ENCODE measurements around the gene CD48. TPM values are rescaled to one million over a fixed set of nuclear protein-coding genes. Genes with fewer than 3 reads are reported as not detected.

CD48 gene
- total RNA-seq, 2 donors from 2014 or later: 0.55 to 1.1 TPM

DNA sequence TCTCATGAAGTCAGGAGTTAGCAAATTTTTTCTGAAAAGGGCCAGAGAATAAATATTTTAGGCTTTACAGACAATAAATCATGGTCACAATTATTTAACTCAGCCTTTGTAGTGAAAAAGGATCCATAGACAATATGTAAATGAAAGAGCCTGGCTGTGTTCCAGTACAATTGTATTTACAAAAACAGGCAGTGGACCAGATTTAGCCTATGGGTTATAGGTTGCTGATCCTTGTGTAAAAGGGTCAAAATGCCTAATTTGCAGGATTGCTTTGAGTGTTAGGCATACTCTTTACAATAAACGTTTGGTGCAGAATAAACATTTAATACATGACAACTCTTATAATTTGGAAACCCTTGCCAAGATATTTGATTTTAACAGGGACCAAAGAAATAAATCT, 33.9 kb upstream of the CD48 start:
- Histone ChIP-seq H3K27me3 (ENCODE audit: control insufficient read depth, insufficient read depth, low read length, poor library complexity, severe bottlenecking) (peaks cover 3% of the 10 kb centered on the region), H3K27ac (ENCODE audit: low read depth, low read length) (no peak overlapping the region), H3K9ac (ENCODE audit: extremely low read depth, low read length, poor library complexity, severe bottlenecking) (no peak overlapping the region), H3K9me3 (ENCODE audit: control insufficient read depth, low read length) (no peaks in the 10 kb centered on the region), H3K36me3 (ENCODE audit: control insufficient read depth, insufficient read depth, low read length) (no peaks in the 10 kb centered on the region), H3K4me3 (ENCODE audit: low read length) (no peak overlapping the region), H3K4me1 (ENCODE audit: control insufficient read depth, insufficient read depth, low read length) (no peaks in the 10 kb centered on the region)
- no peak overlapping the region for H3K27ac Mint-ChIP-seq
- TF ChIP-seq CTCF (conservative IDR thresholded peaks at IDR 0.05): no peak
- no peak overlapping the region for H3K4me3 Mint-ChIP-seq
- H3K27me3 Mint-ChIP-seq (ENCODE audit: insufficient read depth): peaks cover 4% of the 10 kb centered on the region
- H3K4me1 Mint-ChIP-seq: peaks cover 17% of the 10 kb centered on the region
- DNase-seq: no peak
- 88% methylated on average over 1 of the region's 1 CpG; no CpG with 5 or more reads in 1 of the 2 experiments for WGBS, 2 experiments (ENCODE audit: insufficient coverage in 1 of 2, insufficient read length in 1 of 2)
- no peaks in the 10 kb centered on the region for H3K36me3 Mint-ChIP-seq (ENCODE audit: low read depth)
- H3K9me3 Mint-ChIP-seq: no peaks in the 10 kb centered on the region

DNA sequence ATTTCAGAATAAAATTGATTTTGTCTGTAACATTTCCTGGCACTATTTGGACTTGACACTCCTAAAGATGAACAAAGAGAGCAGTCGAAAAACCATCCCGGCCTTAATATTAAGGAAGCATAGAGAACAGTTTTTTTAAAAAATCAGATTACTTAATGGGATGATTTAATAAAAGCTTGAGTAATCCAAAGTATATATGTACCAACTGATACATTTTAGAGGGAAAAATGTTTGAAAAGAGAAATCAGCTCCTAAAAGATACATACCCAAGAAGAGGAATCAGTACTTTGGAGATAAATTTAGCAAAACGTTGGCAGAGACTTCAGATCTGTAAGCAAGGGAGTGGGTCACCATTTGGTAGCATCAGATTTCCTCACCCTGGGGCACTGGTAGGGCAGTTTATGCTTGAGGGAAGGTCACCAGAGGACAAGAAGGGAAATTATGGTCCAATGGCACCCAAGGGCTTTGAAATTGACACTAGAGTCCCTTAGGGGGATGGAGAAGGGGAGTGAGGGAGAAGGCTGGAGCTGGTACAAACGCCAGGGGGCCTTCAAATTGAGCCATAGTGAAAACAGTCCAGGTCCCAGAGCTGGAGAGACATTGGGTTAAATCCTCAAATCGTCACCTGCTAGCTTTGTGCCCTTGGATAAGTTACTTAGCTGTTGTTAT, 33.4 kb upstream of the CD48 start:
- no peaks in the 10 kb centered on the region for H3K27me3 ChIP-seq (ENCODE audit: control insufficient read depth, insufficient read depth, low read length, poor library complexity, severe bottlenecking)
- H3K36me3 ChIP-seq (ENCODE audit: control insufficient read depth, insufficient read depth, low read length): no peaks in the 10 kb centered on the region
- DNase-seq: no peak
- no peak overlapping the region for H3K27ac ChIP-seq (ENCODE audit: low read depth, low read length)
- Mint-ChIP-seq H3K4me1 (peaks cover 17% of the 10 kb centered on the region), H3K27me3 (ENCODE audit: insufficient read depth) (no peaks in the 10 kb centered on the region), H3K27ac (no peak overlapping the region), H3K4me3 (no peak overlapping the region), H3K9me3 (no peaks in the 10 kb centered on the region), H3K36me3 (ENCODE audit: low read depth) (no peaks in the 10 kb centered on the region)
- no peak overlapping the region for H3K4me3 ChIP-seq (ENCODE audit: low read length)
- H3K9me3 ChIP-seq (ENCODE audit: control insufficient read depth, low read length): no peaks in the 10 kb centered on the region
- TF ChIP-seq CTCF (conservative IDR thresholded peaks at IDR 0.05): no peak
- no peak overlapping the region for H3K9ac ChIP-seq (ENCODE audit: extremely low read depth, low read length, poor library complexity, severe bottlenecking)
- H3K4me1 ChIP-seq (ENCODE audit: control insufficient read depth, insufficient read depth, low read length): no peaks in the 10 kb centered on the region
- WGBS, 2 experiments (ENCODE audit: insufficient coverage in 1 of 2, insufficient read length in 1 of 2): 76 to 81% methylated on average over 4 to 5 of the region's 5 CpGs

GRCh38 chr1:160744199-160744851, 32.7 kb upstream of the CD48 start:
- Mint-ChIP-seq H3K4me3 (no peak overlapping the region), H3K4me1 (peaks cover 17% of the 10 kb centered on the region), H3K9me3 (no peaks in the 10 kb centered on the region), H3K36me3 (ENCODE audit: low read depth) (no peaks in the 10 kb centered on the region), H3K27ac (no peak overlapping the region), H3K27me3 (ENCODE audit: insufficient read depth) (no peaks in the 10 kb centered on the region)
- no peak for TF ChIP-seq CTCF (conservative IDR thresholded peaks at IDR 0.05)
- Histone ChIP-seq H3K27ac (ENCODE audit: low read depth, low read length) (no peak overlapping the region), H3K27me3 (ENCODE audit: control insufficient read depth, insufficient read depth, low read length, poor library complexity, severe bottlenecking) (no peaks in the 10 kb centered on the region), H3K9ac (ENCODE audit: extremely low read depth, low read length, poor library complexity, severe bottlenecking) (no peak overlapping the region), H3K36me3 (ENCODE audit: control insufficient read depth, insufficient read depth, low read length) (no peaks in the 10 kb centered on the region), H3K4me1 (ENCODE audit: control insufficient read depth, insufficient read depth, low read length) (no peaks in the 10 kb centered on the region), H3K4me3 (ENCODE audit: low read length) (no peak overlapping the region), H3K9me3 (ENCODE audit: control insufficient read depth, low read length) (no peaks in the 10 kb centered on the region)
- WGBS, 2 experiments (ENCODE audit: insufficient coverage in 1 of 2, insufficient read length in 1 of 2): 90 to 96% methylated on average over 3 to 7 of the region's 7 CpGs
- no peak for DNase-seq

Measured in endodermal cell (in vitro differentiated cells).